HG02885 (cell line): ENCODE data around the gene RNF212.
"Not testable (repeated sequence)": the region's sequence is repeated elsewhere in the genome, so short reads cannot be mapped to it uniquely, and the experiment has no call there.

Experiments used
- ATAC-seq: cut with Tn5 transposase; IDR thresholded peaks from one replicate; pipeline ENCODE4 v1.9.1; 2021; ENCODE audit warnings: mild to moderate bottlenecking; ENCODE audit not compliant: unreplicated experiment, poor library complexity

RNF212 gene

GRCh38 chr4:1113311-1114009, at the start of gene RNF212:
Gene RNF212, minus strand, starts transcription at chr4:1113564. Its CDS starts 100 bp downstream, at chr4:1113464.
- no peak for ATAC-seq

GRCh38 chr4:1160351-1160750, 47.0 kb upstream of the RNF212 start:
- ATAC-seq = no peak

- ATAC-seq = no peak
These were observed 42.7 kb upstream of the RNF212 start for GRCh38 chr4:1156069-1156468.

- ATAC-seq = no peak
These were observed 42.0 kb upstream of the RNF212 start for GRCh38 chr4:1155314-1155713.

- ATAC-seq = no peak
These were observed 41.3 kb upstream of the RNF212 start for GRCh38 chr4:1154523-1155182.

- no peak for ATAC-seq
These were observed 40.8 kb upstream of the RNF212 start for GRCh38 chr4:1154126-1154522.

GRCh38 chr4:1153567-1154090, 40.3 kb upstream of the RNF212 start:
- no peak for ATAC-seq

GRCh38 chr4:1152290-1152689, 38.9 kb upstream of the RNF212 start:
- ATAC-seq = no peak

- ATAC-seq = no peak
These were observed 38.2 kb upstream of the RNF212 start for GRCh38 chr4:1151541-1151940.

GRCh38 chr4:1150875-1151274, 37.5 kb upstream of the RNF212 start:
- no peak for ATAC-seq

GRCh38 chr4:1139860-1140259, 26.5 kb upstream of the RNF212 start:
- ATAC-seq = no peak

- no peak for ATAC-seq
These were observed 24.5 kb upstream of the RNF212 start for GRCh38 chr4:1137850-1138249.

- no peak for ATAC-seq
These were observed 23.9 kb upstream of the RNF212 start for GRCh38 chr4:1137063-1137776.

GRCh38 chr4:1136048-1136447, 22.7 kb upstream of the RNF212 start:
- no peak for ATAC-seq

- ATAC-seq = no peak
These were observed 19.7 kb upstream of the RNF212 start for GRCh38 chr4:1133033-1133432.

- peak; percentile 85 for ATAC-seq
These were observed 17.2 kb upstream of the RNF212 start for GRCh38 chr4:1130316-1131186.

GRCh38 chr4:1126506-1126905, 13.1 kb upstream of the RNF212 start:
- no peak for ATAC-seq

- not testable (repeated sequence) for ATAC-seq
These were observed 12.1 kb upstream of the RNF212 start for GRCh38 chr4:1125466-1125865.

- ATAC-seq = no peak
These were observed 11.5 kb upstream of the RNF212 start for GRCh38 chr4:1124818-1125217.

GRCh38 chr4:1122505-1122904, 9.1 kb upstream of the RNF212 start:
- no peak for ATAC-seq
